Keratinocyte (primary cell): ENCODE measurements around the gene ARL5A. TPM values are rescaled to one million over a fixed set of nuclear protein-coding genes. Genes with fewer than 3 reads are reported as not detected.

ENCODE experiments used
- DNase-seq: peaks from one replicate; pipeline ENCODE4 v3.0.0-alpha.2; 2011; ENCODE audit warnings: low read depth, missing footprints, low spot score
- FAIRE-seq: peaks from 2 replicates; lab custom pipeline; 2011; peaks lifted over from hg19 to GRCh38; lab: Jason Lieb, UNC
- H2AFZ ChIP-seq: 2 replicates; pipeline ENCODE4 v1.6.0; 2012; ENCODE audit warnings: low read length, control low read depth, inconsistent platforms; ENCODE audit not compliant: control insufficient read depth
- H3K27ac ChIP-seq: 2 replicates; pipeline ENCODE4 v1.5.1; 2011; ENCODE audit warnings: low read length; ENCODE audit not compliant: control insufficient read depth, insufficient read depth
- H3K27me3 ChIP-seq: 3 replicates; pipeline ENCODE4 v1.6.0; 2011; ENCODE audit warnings: low read length; ENCODE audit not compliant: control insufficient read depth, insufficient read depth; ENCODE audit errors: extremely low read depth
- H3K36me3 ChIP-seq, 2 experiments: 2 replicates in 1 of 2; 3 replicates in 1 of 2; pipeline ENCODE4 v1.5.1; 2011; ENCODE audit warnings: low read length in 2 of 2, mild to moderate bottlenecking in 1 of 2; ENCODE audit not compliant: control insufficient read depth in 2 of 2, insufficient read depth in 2 of 2; ENCODE audit errors: extremely low read depth in 1 of 2
- H3K4me1 ChIP-seq: 3 replicates; pipeline ENCODE4 v1.5.1; 2011; ENCODE audit warnings: low read length; ENCODE audit not compliant: control insufficient read depth, insufficient read depth; ENCODE audit errors: extremely low read depth
- H3K4me2 ChIP-seq: 3 replicates; pipeline ENCODE4 v1.6.0; 2011; ENCODE audit warnings: low read depth, low read length; ENCODE audit not compliant: control insufficient read depth, insufficient read depth; ENCODE audit errors: extremely low read depth
- H3K4me3 ChIP-seq, 3 experiments: fragments of 200-600 bp in 1 of 3; sonication (generic) in 1 of 3; 2 replicates in 2 of 3; 3 replicates in 1 of 3; pipeline ENCODE4 v1.5.1; 2011 to 2016; ENCODE audit warnings: low read length in 3 of 3, mild to moderate bottlenecking in 3 of 3, control low read depth in 2 of 3, inconsistent platforms in 1 of 3, low read depth in 1 of 3, mixed read lengths in 1 of 3, mixed run types in 1 of 3, moderate library complexity in 1 of 3; ENCODE audit not compliant: control insufficient read depth in 2 of 3, insufficient read depth in 2 of 3; ENCODE audit errors: extremely low read depth in 1 of 3
- H3K79me2 ChIP-seq: 2 replicates; pipeline ENCODE4 v1.6.0; 2012; ENCODE audit warnings: low read length; ENCODE audit not compliant: control insufficient read depth, insufficient read depth
- H3K9ac ChIP-seq: 3 replicates; pipeline ENCODE4 v1.6.0; 2011; ENCODE audit warnings: low read length; ENCODE audit not compliant: control insufficient read depth, insufficient read depth; ENCODE audit errors: extremely low read depth
- H3K9me1 ChIP-seq: 3 replicates; pipeline ENCODE4 v1.6.0; 2011; ENCODE audit warnings: low read length; ENCODE audit not compliant: control insufficient read depth, insufficient read depth; ENCODE audit errors: extremely low read depth
- H3K9me3 ChIP-seq: 2 replicates; pipeline ENCODE4 v1.5.1; 2012; ENCODE audit warnings: low read depth, low read length; ENCODE audit not compliant: control insufficient read depth
- H4K20me1 ChIP-seq: 3 replicates; pipeline ENCODE4 v1.6.0; 2011; ENCODE audit warnings: low read length; ENCODE audit not compliant: control insufficient read depth, insufficient read depth; ENCODE audit errors: extremely low read depth
- CTCF ChIP-seq, 3 experiments: IDR thresholded peaks in 1 of 3; conservative IDR thresholded peaks in 1 of 3; optimal IDR thresholded peaks in 1 of 3; 2 replicates in 2 of 3; 3 replicates in 1 of 3; pipeline versions ENCODE3 to v1.5.1; 2011; ENCODE audit warnings: low read length in 3 of 3, mild to moderate bottlenecking in 3 of 3, moderate library complexity in 2 of 3, control low read depth in 1 of 3, inconsistent platforms in 1 of 3; ENCODE audit not compliant: insufficient read depth in 2 of 3; ENCODE audit errors: extremely low read depth in 1 of 3
- EZH2 ChIP-seq: IDR thresholded peaks from one replicate; pipeline ENCODE4 v1.6.1; 2012; ENCODE audit warnings: inconsistent platforms, mild to moderate bottlenecking, low read length, moderate library complexity
- dilution Hi-C: fragments of 300-500 bp; cut with MboI; formaldehyde crosslinking; loops from one replicate; pipeline ENCODE4 v1.7.0; 2020; ENCODE audit warnings: low sequenced_read_pairs; ENCODE audit not compliant: extremely low pct_ligation_motif_present
- polyA plus RNA-seq, 5 experiments: library from polyadenylated mRNA; depleted of rRNA in 3 of 5; stranded (reverse) in 3 of 5; stranded (forward) in 1 of 5; unstranded in 1 of 5; fragments of >200 nt; gene quantifications; 1 replicate in 1 of 5; 2 replicates in 3 of 5; 3 replicates in 1 of 5; pipeline versions ENCODE4 v1.2.1 to v1.2.3, GENCODE V29; 2011 to 2012; ENCODE audit warnings: missing spikeins in 2 of 5, low read depth in 1 of 5, low replicate concordance in 1 of 5

Gene ARL5A
- polyA plus RNA-seq, 1 donor (not counting 4 experiments of a cell fraction or from before 2014, with no cell fraction given) = 25.5 TPM

- Histone ChIP-seq H3K27ac (no peak overlapping the region), H3K9ac (no peak overlapping the region), H3K9me3 (no peaks in the 10 kb centered on the region), H3K79me2 (no peaks in the 10 kb centered on the region), H4K20me1 (no peaks in the 10 kb centered on the region), H3K9me1 (no peaks in the 10 kb centered on the region), H3K36me3 (no peaks in the 10 kb centered on the region), H3K4me1 (peaks cover 1% of the 10 kb centered on the region), H3K4me3 (no peak overlapping the region), H3K27me3 (no peaks in the 10 kb centered on the region), H2AFZ (no peak overlapping the region), H3K4me2 (no peak overlapping the region)
- TF ChIP-seq CTCF (optimal IDR thresholded peaks at IDR 0.05 in 1 of 3, IDR thresholded peaks at IDR 0.05 in 1 of 3, conservative IDR thresholded peaks at IDR 0.05 in 1 of 3; ENCODE audit: extremely low read depth in 1 of 3, insufficient read depth in 2 of 3, low read length in 3 of 3) (no peak), EZH2 (no peak)
- FAIRE-seq (no peak), DNase-seq (no peak)
- dilution Hi-C loops = no loop called here
These were observed 58.6 kb downstream of the ARL5A start for GRCh38 chr2:151769606-151770005.

GRCh38 chr2:151767536-151767935 is 60.7 kb downstream of the ARL5A start:
- dilution Hi-C loops = no loop called here
- H3K36me3 ChIP-seq = no peaks in the 10 kb centered on the region
- H4K20me1 ChIP-seq = no peaks in the 10 kb centered on the region
- DNase-seq (no peak), FAIRE-seq (no peak)
- H3K9me3 ChIP-seq = no peaks in the 10 kb centered on the region
- no peaks in the 10 kb centered on the region for H3K9me1 ChIP-seq
- no peak for TF ChIP-seq EZH2
- H3K9ac ChIP-seq = no peak overlapping the region
- no peaks in the 10 kb centered on the region for H3K4me1 ChIP-seq
- H3K4me2 ChIP-seq = no peak overlapping the region
- H3K27ac ChIP-seq = no peak overlapping the region
- H2AFZ ChIP-seq = no peak overlapping the region
- no peak overlapping the region for H3K4me3 ChIP-seq
- no peaks in the 10 kb centered on the region for H3K27me3 ChIP-seq
- no peaks in the 10 kb centered on the region for H3K79me2 ChIP-seq

- TF ChIP-seq EZH2 = no peak
- TF ChIP-seq CTCF (optimal IDR thresholded peaks at IDR 0.05 in 1 of 3, IDR thresholded peaks at IDR 0.05 in 1 of 3, conservative IDR thresholded peaks at IDR 0.05 in 1 of 3; ENCODE audit: extremely low read depth in 1 of 3, insufficient read depth in 2 of 3, low read length in 3 of 3) = no peak
- Histone ChIP-seq H3K4me1 (no peaks in the 10 kb centered on the region), H2AFZ (no peak overlapping the region), H3K79me2 (no peaks in the 10 kb centered on the region), H3K27ac (no peak overlapping the region), H3K9ac (no peak overlapping the region), H3K27me3 (no peaks in the 10 kb centered on the region), H3K9me3 (no peaks in the 10 kb centered on the region), H3K9me1 (no peaks in the 10 kb centered on the region), H3K4me2 (no peak overlapping the region), H3K36me3 (no peaks in the 10 kb centered on the region), H4K20me1 (no peaks in the 10 kb centered on the region), H3K4me3 (no peak overlapping the region)
- dilution Hi-C loops = no loop called here
- FAIRE-seq (no peak), DNase-seq (no peak)
These were observed 61.6 kb downstream of the ARL5A start for GRCh38 chr2:151766437-151767153.
